PFSK-1 (cell line): ENCODE measurements around the gene LZIC.

Experiments used
- FOXP2 ChIP-seq: optimal IDR thresholded peaks from 2 replicates; pipeline ENCODE3; 2011; ENCODE audit warnings: borderline replicate concordance, control low read depth, inconsistent platforms; ENCODE audit not compliant: insufficient read depth; ENCODE audit errors: extremely low read length, extremely low read depth
- POLR2AphosphoS5 ChIP-seq: IDR thresholded peaks from 2 replicates; pipeline ENCODE4 v1.6.1; 2012; ENCODE audit warnings: low read depth, mild to moderate bottlenecking, control low read depth, low read length, moderate library complexity
- SIN3A ChIP-seq: IDR thresholded peaks from 2 replicates; pipeline ENCODE4 v1.6.1; 2012; ENCODE audit warnings: mild to moderate bottlenecking, low read length, moderate library complexity, borderline replicate concordance; ENCODE audit not compliant: insufficient read depth
- TAF1 ChIP-seq: IDR thresholded peaks from 2 replicates; pipeline ENCODE4 v1.6.1; 2012; ENCODE audit warnings: low read length, control low read depth, borderline replicate concordance; ENCODE audit not compliant: insufficient read depth
- TF ChIP-seq, protein P1 (sequence below), 2 experiments: IDR thresholded peaks; 2 replicates each; pipeline versions ENCODE4 v1.6.1 to v1.8.0; 2011 to 2012; ENCODE audit warnings: low read depth in 2 of 2, low read length in 2 of 2, control low read depth in 1 of 2, inconsistent platforms in 1 of 2, mild to moderate bottlenecking in 1 of 2, moderate library complexity in 1 of 2; ENCODE audit not compliant: insufficient read depth in 1 of 2

LZIC gene

DNA sequence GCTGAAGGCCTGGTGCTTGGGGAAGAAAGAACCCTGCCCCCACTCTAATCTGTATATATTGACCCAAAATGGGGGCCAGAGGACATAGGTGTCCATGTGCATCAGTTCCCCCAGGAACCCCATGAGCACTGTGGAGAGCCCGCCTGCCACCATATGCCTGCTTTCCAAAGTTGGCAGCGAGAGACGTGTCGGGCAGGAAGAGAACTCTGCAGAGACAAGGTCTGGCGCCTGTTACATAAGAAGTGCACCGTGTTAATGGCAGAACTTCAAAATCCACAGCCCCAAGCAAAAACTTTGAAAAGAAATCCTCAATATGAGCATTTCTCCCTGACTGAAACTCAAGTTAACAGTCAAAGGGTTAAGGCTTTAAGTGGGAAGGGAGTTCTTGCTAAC, 41.1 kb downstream of the LZIC start:
- TF ChIP-seq, protein P1, sequence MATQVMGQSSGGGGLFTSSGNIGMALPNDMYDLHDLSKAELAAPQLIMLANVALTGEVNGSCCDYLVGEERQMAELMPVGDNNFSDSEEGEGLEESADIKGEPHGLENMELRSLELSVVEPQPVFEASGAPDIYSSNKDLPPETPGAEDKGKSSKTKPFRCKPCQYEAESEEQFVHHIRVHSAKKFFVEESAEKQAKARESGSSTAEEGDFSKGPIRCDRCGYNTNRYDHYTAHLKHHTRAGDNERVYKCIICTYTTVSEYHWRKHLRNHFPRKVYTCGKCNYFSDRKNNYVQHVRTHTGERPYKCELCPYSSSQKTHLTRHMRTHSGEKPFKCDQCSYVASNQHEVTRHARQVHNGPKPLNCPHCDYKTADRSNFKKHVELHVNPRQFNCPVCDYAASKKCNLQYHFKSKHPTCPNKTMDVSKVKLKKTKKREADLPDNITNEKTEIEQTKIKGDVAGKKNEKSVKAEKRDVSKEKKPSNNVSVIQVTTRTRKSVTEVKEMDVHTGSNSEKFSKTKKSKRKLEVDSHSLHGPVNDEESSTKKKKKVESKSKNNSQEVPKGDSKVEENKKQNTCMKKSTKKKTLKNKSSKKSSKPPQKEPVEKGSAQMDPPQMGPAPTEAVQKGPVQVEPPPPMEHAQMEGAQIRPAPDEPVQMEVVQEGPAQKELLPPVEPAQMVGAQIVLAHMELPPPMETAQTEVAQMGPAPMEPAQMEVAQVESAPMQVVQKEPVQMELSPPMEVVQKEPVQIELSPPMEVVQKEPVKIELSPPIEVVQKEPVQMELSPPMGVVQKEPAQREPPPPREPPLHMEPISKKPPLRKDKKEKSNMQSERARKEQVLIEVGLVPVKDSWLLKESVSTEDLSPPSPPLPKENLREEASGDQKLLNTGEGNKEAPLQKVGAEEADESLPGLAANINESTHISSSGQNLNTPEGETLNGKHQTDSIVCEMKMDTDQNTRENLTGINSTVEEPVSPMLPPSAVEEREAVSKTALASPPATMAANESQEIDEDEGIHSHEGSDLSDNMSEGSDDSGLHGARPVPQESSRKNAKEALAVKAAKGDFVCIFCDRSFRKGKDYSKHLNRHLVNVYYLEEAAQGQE (IDR thresholded peaks at IDR 0.05; ENCODE audit: insufficient read depth in 1 of 2, low read depth in 2 of 2, low read length in 2 of 2), result no peak
- TF ChIP-seq POLR2AphosphoS5 (no peak), FOXP2 (no peak), TAF1 (no peak), SIN3A (no peak)

GRCh38 chr1:9901148-9902059, 41.8 kb downstream of the LZIC start:
- TF ChIP-seq FOXP2, result no peak
- TF ChIP-seq, protein P1 (IDR thresholded peaks at IDR 0.05; ENCODE audit: insufficient read depth in 1 of 2, low read depth in 2 of 2, low read length in 2 of 2), result no peak
- TF ChIP-seq TAF1, result no peak
- TF ChIP-seq POLR2AphosphoS5, result no peak
- no peak for TF ChIP-seq SIN3A

- TF ChIP-seq FOXP2, result no peak
- TF ChIP-seq POLR2AphosphoS5, result no peak
- no peak for TF ChIP-seq TAF1
- TF ChIP-seq, protein P1 (IDR thresholded peaks at IDR 0.05; ENCODE audit: insufficient read depth in 1 of 2, low read depth in 2 of 2, low read length in 2 of 2), result no peak
- TF ChIP-seq SIN3A, result no peak
Measured at GRCh38 chr1:9900142-9901043, 42.8 kb downstream of the LZIC start.

GRCh38 chr1:9894115-9894514, 49.1 kb downstream of the LZIC start:
- no peak for TF ChIP-seq TAF1
- TF ChIP-seq FOXP2, result no peak

DNA sequence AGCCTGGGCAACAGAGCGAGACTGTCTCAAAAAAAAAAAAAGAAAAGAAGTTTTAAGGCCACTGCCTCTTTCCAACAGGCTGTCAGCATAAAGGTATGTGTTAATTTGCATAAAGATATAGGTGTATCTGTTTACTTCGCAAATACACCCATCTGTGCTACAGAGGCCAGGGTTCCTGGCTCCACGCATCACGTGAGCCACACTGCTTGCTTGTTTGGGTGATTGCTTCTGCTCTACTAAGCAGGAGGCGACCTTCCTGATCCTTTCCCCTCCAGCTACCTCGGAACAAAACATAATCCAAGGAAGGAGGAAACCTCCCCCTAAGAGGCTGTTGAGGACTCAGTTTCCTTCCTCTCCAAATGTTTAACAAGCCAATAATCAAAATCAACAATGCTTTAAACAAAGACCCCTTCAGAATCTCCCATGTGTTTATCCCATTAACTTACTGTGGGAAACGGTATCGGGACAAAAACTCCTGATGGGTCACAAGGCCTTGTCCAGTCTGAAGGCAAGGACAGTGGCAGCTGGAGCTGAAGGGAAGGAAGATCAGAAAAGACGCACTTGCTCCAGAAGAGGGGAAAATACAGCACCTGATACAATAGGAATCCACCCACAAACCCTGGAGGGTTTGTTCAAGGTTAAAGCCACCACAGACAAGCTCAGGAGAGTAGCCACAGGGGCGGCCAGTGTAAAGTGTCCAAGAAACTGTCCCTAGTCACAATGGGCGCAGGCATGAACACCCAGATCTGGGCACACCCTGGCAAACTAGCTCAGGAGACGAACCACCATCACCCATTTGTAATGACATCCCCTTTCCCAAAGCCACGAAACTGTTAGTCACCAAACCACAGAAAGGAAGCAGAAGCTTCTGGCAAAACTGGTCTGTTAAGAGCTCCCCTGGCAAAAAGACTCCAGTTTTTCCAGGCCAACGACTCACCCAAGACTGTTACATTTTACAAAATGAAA, 50.3 kb downstream of the LZIC start:
- TF ChIP-seq POLR2AphosphoS5 (no peak), TAF1 (no peak), FOXP2 (no peak), SIN3A (no peak)
- TF ChIP-seq, protein P1 (IDR thresholded peaks at IDR 0.05; ENCODE audit: insufficient read depth in 1 of 2, low read depth in 2 of 2, low read length in 2 of 2), result no peak
